Trophoblast cell (in vitro differentiated cells and primary cell): ENCODE results near the gene DLG2.

ENCODE experiments used
- DNase-seq, 2 donors: peaks; one replicate each; pipeline ENCODE4 v3.0.0-alpha.2; 2016
- H2AFZ ChIP-seq: 2 replicates; pipeline ENCODE4 v1.6.1; 2013; ENCODE audit warnings: low read length, moderate library complexity, mild to moderate bottlenecking; ENCODE audit not compliant: insufficient read depth, poor library complexity
- H2AK5ac ChIP-seq: 2 replicates; pipeline ENCODE4 v1.6.1; 2013; ENCODE audit warnings: mild to moderate bottlenecking, low read length
- H2BK120ac ChIP-seq: 2 replicates; pipeline ENCODE4 v1.6.1; 2013; ENCODE audit warnings: low read length, mild to moderate bottlenecking, moderate library complexity; ENCODE audit not compliant: insufficient read depth, poor library complexity
- H2BK12ac ChIP-seq: 2 replicates; pipeline ENCODE4 v1.6.1; 2013; ENCODE audit warnings: mild to moderate bottlenecking, low read length, moderate library complexity
- H2BK5ac ChIP-seq: 2 replicates; pipeline ENCODE4 v1.6.1; 2013; ENCODE audit warnings: low read length, low read depth, moderate library complexity, mild to moderate bottlenecking; ENCODE audit not compliant: poor library complexity
- H3K14ac ChIP-seq: 2 replicates; pipeline ENCODE4 v1.6.1; 2013; ENCODE audit warnings: mild to moderate bottlenecking, low read length
- H3K18ac ChIP-seq: 2 replicates; pipeline ENCODE4 v1.6.1; 2013; ENCODE audit warnings: mild to moderate bottlenecking, low read length
- H3K23ac ChIP-seq: 2 replicates; pipeline ENCODE4 v1.6.1; 2013; ENCODE audit warnings: low read length
- H3K27ac ChIP-seq: 2 replicates; pipeline ENCODE4 v1.5.1; 2013; ENCODE audit warnings: low read depth, mild to moderate bottlenecking, inconsistent platforms, low read length, moderate library complexity
- H3K27me3 ChIP-seq: 2 replicates; pipeline ENCODE4 v1.6.1; 2013; ENCODE audit warnings: inconsistent platforms, mild to moderate bottlenecking, low read length, moderate library complexity; ENCODE audit not compliant: insufficient read depth
- H3K36me3 ChIP-seq, 2 experiments: 1 replicate in 1 of 2; 2 replicates in 1 of 2; pipeline ENCODE4 v1.6.1; 2013; ENCODE audit warnings: low read length in 2 of 2, mild to moderate bottlenecking in 2 of 2, moderate library complexity in 1 of 2; ENCODE audit not compliant: insufficient read depth in 2 of 2, control insufficient read depth in 1 of 2
- H3K4ac ChIP-seq: 2 replicates; pipeline ENCODE4 v1.6.1; 2013; ENCODE audit warnings: low read depth, mild to moderate bottlenecking, low read length, moderate library complexity
- H3K4me1 ChIP-seq, 2 experiments: 1 replicate in 1 of 2; 2 replicates in 1 of 2; pipeline ENCODE4 v1.6.1; 2013; ENCODE audit warnings: low read length in 2 of 2, mild to moderate bottlenecking in 2 of 2, moderate library complexity in 1 of 2; ENCODE audit not compliant: insufficient read depth in 2 of 2, control insufficient read depth in 1 of 2
- H3K4me2 ChIP-seq: 2 replicates; pipeline ENCODE4 v1.6.1; 2013; ENCODE audit warnings: inconsistent platforms, mild to moderate bottlenecking, low read length, moderate library complexity
- H3K4me3 ChIP-seq: 2 replicates; pipeline ENCODE4 v1.5.1; 2013; ENCODE audit warnings: mild to moderate bottlenecking, low read depth, low read length, inconsistent platforms
- H3K79me1 ChIP-seq: one replicate; pipeline ENCODE4 v1.6.1; 2013; ENCODE audit warnings: low read length
- H3K79me2 ChIP-seq: 2 replicates; pipeline ENCODE4 v1.6.1; 2013; ENCODE audit warnings: low read length, mild to moderate bottlenecking; ENCODE audit not compliant: control insufficient read depth, insufficient read depth, poor library complexity
- H3K9ac ChIP-seq: 2 replicates; pipeline ENCODE4 v1.6.1; 2013; ENCODE audit warnings: mild to moderate bottlenecking, low read length
- H3K9me3 ChIP-seq: 2 replicates; pipeline ENCODE4 v1.6.1; 2013; ENCODE audit warnings: low read depth, mild to moderate bottlenecking, control low read depth, inconsistent platforms, low read length; ENCODE audit not compliant: insufficient read depth
- H4K12ac ChIP-seq: 2 replicates; pipeline ENCODE4 v1.6.1; 2013; ENCODE audit warnings: low read depth, mild to moderate bottlenecking, low read length, moderate library complexity
- H4K8ac ChIP-seq: 2 replicates; pipeline ENCODE4 v1.6.1; 2013; ENCODE audit warnings: low read depth, mild to moderate bottlenecking, low read length, moderate library complexity
- H4K91ac ChIP-seq: one replicate; pipeline ENCODE4 v1.6.1; 2013; ENCODE audit warnings: low read depth, mild to moderate bottlenecking, low read length, moderate library complexity
- WGBS: extraction: QIAGEN DNeasy Blood & Tissue Kit; methylation state at CpG from one replicate; pipeline ENCODE4 v1.1.7; 2013; ENCODE audit warnings: missing lambda C conversion rate; ENCODE audit not compliant: insufficient read length, insufficient coverage; ENCODE audit errors: extremely low coverage; 5-methylcytosine and 5-hydroxymethylcytosine counted together

Gene DLG2

GRCh38 chr11:84035645-84036044 is 1591.5 kb downstream of the DLG2 start:
- H3K4me1 ChIP-seq, result no peaks in the 10 kb centered on the region
- no peak overlapping the region for H3K14ac ChIP-seq
- H2AFZ ChIP-seq, result no peak overlapping the region
- no peak overlapping the region for H3K9ac ChIP-seq
- no peak overlapping the region for H4K8ac ChIP-seq
- no peak overlapping the region for H4K91ac ChIP-seq
- H3K36me3 ChIP-seq, result no peaks in the 10 kb centered on the region
- H3K4me3 ChIP-seq, result no peak overlapping the region
- H3K79me2 ChIP-seq, result no peaks in the 10 kb centered on the region
- H3K4me2 ChIP-seq, result no peak overlapping the region
- H2BK120ac ChIP-seq, result no peak overlapping the region
- H3K27me3 ChIP-seq, result no peaks in the 10 kb centered on the region
- H3K79me1 ChIP-seq, result no peaks in the 10 kb centered on the region
- H3K23ac ChIP-seq, result no peak overlapping the region
- H3K18ac ChIP-seq, result no peak overlapping the region
- H4K12ac ChIP-seq, result no peak overlapping the region
- no peak overlapping the region for H2BK12ac ChIP-seq
- no peak for DNase-seq
- H2BK5ac ChIP-seq, result no peak overlapping the region
- WGBS, result no CpG with 5 or more reads among the region's 2 CpGs
- H3K27ac ChIP-seq, result no peak overlapping the region
- no peak overlapping the region for H2AK5ac ChIP-seq
- no peak overlapping the region for H3K4ac ChIP-seq
- no peaks in the 10 kb centered on the region for H3K9me3 ChIP-seq

- no peak overlapping the region for H3K18ac ChIP-seq
- no peak overlapping the region for H3K23ac ChIP-seq
- no peaks in the 10 kb centered on the region for H3K27me3 ChIP-seq
- H3K79me2 ChIP-seq, result no peaks in the 10 kb centered on the region
- no peak overlapping the region for H3K9ac ChIP-seq
- H3K14ac ChIP-seq, result no peak overlapping the region
- no peaks in the 10 kb centered on the region for H3K4me1 ChIP-seq
- H3K4me3 ChIP-seq, result no peak overlapping the region
- H2AFZ ChIP-seq, result no peak overlapping the region
- H4K91ac ChIP-seq, result no peak overlapping the region
- H3K36me3 ChIP-seq, result no peaks in the 10 kb centered on the region
- H4K12ac ChIP-seq, result no peak overlapping the region
- no peaks in the 10 kb centered on the region for H3K9me3 ChIP-seq
- no peak overlapping the region for H3K27ac ChIP-seq
- no peak overlapping the region for H3K4me2 ChIP-seq
- H2BK12ac ChIP-seq, result no peak overlapping the region
- H4K8ac ChIP-seq, result no peak overlapping the region
- no peak overlapping the region for H2BK120ac ChIP-seq
- no peak overlapping the region for H2AK5ac ChIP-seq
- no peak overlapping the region for H2BK5ac ChIP-seq
- H3K79me1 ChIP-seq, result no peaks in the 10 kb centered on the region
- no peak for DNase-seq
- no peak overlapping the region for H3K4ac ChIP-seq
Observed at GRCh38 chr11:84034484-84034883, 1592.7 kb downstream of the DLG2 start.

- Histone ChIP-seq H3K79me2 (no peaks in the 10 kb centered on the region), H3K4me1 (peaks cover 0 to 3% of the 10 kb centered on the region in 2 experiments), H3K4me2 (no peak overlapping the region)
Observed at GRCh38 chr11:84024266-84024665, 1602.9 kb downstream of the DLG2 start.

GRCh38 chr11:84022695-84023094 is 1604.4 kb downstream of the DLG2 start:
- H3K14ac ChIP-seq, result no peak overlapping the region
- H2BK5ac ChIP-seq, result no peak overlapping the region
- no peaks in the 10 kb centered on the region for H3K9me3 ChIP-seq
- H3K4me2 ChIP-seq, result no peak overlapping the region
- H2BK120ac ChIP-seq, result no peak overlapping the region
- no peaks in the 10 kb centered on the region for H3K36me3 ChIP-seq
- H3K4me1 ChIP-seq, result peaks cover 0 to 3% of the 10 kb centered on the region in 2 experiments
- H3K79me1 ChIP-seq, result no peaks in the 10 kb centered on the region
- H3K27me3 ChIP-seq, result no peaks in the 10 kb centered on the region
- no peak overlapping the region for H3K4ac ChIP-seq
- no peak overlapping the region for H3K4me3 ChIP-seq
- no peak overlapping the region for H3K27ac ChIP-seq
- DNase-seq, result no peak
- H2AFZ ChIP-seq, result no peak overlapping the region
- no peak overlapping the region for H3K18ac ChIP-seq
- H3K23ac ChIP-seq, result no peak overlapping the region
- H4K8ac ChIP-seq, result no peak overlapping the region
- H4K12ac ChIP-seq, result no peak overlapping the region
- H3K79me2 ChIP-seq, result no peaks in the 10 kb centered on the region
- no peak overlapping the region for H2BK12ac ChIP-seq
- no peak overlapping the region for H2AK5ac ChIP-seq
- H3K9ac ChIP-seq, result no peak overlapping the region
- no peak overlapping the region for H4K91ac ChIP-seq

More at GRCh38 chr11:84024266-84024665, 1602.9 kb downstream of the DLG2 start:
- H2AFZ ChIP-seq, result no peak overlapping the region
- H3K9ac ChIP-seq, result no peak overlapping the region
- no peak overlapping the region for H3K14ac ChIP-seq
- DNase-seq, result no peak
- no peak overlapping the region for H4K8ac ChIP-seq
- no peak overlapping the region for H3K4ac ChIP-seq
- no peak overlapping the region for H2BK120ac ChIP-seq
- no peaks in the 10 kb centered on the region for H3K36me3 ChIP-seq
- no peak overlapping the region for H2BK12ac ChIP-seq
- no peak overlapping the region for H2AK5ac ChIP-seq
- H3K27ac ChIP-seq, result no peak overlapping the region
- no peak overlapping the region for H2BK5ac ChIP-seq
- no peak overlapping the region for H4K91ac ChIP-seq
- no peak overlapping the region for H4K12ac ChIP-seq
- H3K79me1 ChIP-seq, result no peaks in the 10 kb centered on the region
- no peak overlapping the region for H3K4me3 ChIP-seq
- no peak overlapping the region for H3K23ac ChIP-seq
- H3K27me3 ChIP-seq, result no peaks in the 10 kb centered on the region
- no peak overlapping the region for H3K18ac ChIP-seq
- no peaks in the 10 kb centered on the region for H3K9me3 ChIP-seq
- no CpG with 5 or more reads among the region's 1 CpG for WGBS
